ENCODE data around the gene KRCC1. TPM values are rescaled to one million over a fixed set of nuclear protein-coding genes. Genes with fewer than 3 reads are reported as not detected.
A peak's percentile ranks its signal among the peaks of the same experiment; 100 is the strongest.

The KRCC1 gene
- total RNA-seq, 2 donors from 2014 or later: 20.5 to 21.5 TPM

DNA sequence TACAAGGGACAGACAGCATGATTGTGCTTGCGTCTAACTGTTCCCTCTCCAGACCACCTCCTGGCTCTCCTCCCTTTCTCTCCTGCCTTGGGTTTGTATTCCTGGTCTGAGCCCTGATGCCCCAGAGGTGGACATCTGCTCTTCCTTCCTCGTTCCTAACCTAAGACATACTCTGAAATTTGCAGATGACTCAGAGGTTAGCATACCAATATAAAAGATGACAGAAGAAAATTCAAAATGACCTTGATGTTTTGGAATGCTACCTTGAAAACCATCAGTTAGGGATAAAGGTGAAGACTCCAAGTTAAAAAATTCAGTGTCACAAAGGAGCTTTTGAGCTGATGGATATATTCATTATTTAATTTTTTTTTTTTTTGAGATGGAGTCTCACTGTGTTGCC, 25.0 kb upstream of the KRCC1 start:
- DNase-seq: no peak
- no peak for ATAC-seq
- intact Hi-C loops (cut with DNase I): no loop called here

DNA sequence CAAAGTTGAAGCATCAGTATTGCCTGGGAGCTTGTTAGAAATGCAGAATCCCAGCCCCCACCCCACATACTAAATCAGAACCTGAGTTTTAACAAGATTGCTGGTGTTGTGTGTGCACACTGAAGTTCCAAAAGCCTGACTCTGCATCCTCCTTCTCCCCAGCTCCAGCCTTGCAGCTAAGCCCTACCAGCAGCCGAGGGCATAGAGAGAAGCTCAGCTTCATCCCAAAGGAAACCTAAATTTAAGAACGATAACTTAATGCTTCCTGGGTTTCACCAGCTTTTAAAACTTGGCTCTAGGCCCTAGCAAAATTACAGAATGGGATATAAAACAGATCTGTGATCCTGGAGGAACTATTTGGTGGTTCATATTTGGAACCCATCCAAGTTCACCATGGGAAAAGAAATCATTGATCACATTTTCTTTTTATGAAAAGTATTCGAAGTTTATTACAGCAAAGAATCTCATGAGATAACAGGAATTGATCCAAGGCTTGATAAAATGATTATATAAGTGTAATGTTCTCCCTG, 23.1 kb upstream of the KRCC1 start:
- ATAC-seq: no peak
- DNase-seq: no peak
- intact Hi-C loops (cut with DNase I): no loop called here

- peak; percentile 81 to 85 for ATAC-seq
- DNase-seq: no peak
- intact Hi-C loops (cut with DNase I): no loop called here
These were observed 21.5 kb upstream of the KRCC1 start for GRCh38 chr2:88077080-88077479.

GRCh38 chr2:88074854-88075292, 19.3 kb upstream of the KRCC1 start:
- intact Hi-C loops (cut with DNase I): no loop called here
- DNase-seq (no peak), ATAC-seq (no peak)

- DNase-seq (no peak), ATAC-seq (peak in 1 of 2 donors; percentile 34)
- intact Hi-C loops (cut with DNase I): no loop called here
These were observed 18.6 kb upstream of the KRCC1 start for GRCh38 chr2:88074150-88074549.

GRCh38 chr2:88071365-88071764, 15.8 kb upstream of the KRCC1 start:
- intact Hi-C loops (cut with DNase I): no loop called here
- ATAC-seq: no peak
- no peak for DNase-seq

- intact Hi-C loops (cut with DNase I): no loop called here
- no peak for ATAC-seq
- DNase-seq: no peak
These were observed 14.5 kb upstream of the KRCC1 start for GRCh38 chr2:88070055-88070454.

- ATAC-seq (no peak), DNase-seq (no peak)
- intact Hi-C loops (cut with DNase I): no loop called here
These were observed 13.5 kb upstream of the KRCC1 start for GRCh38 chr2:88069117-88069516.

- peak in 1 of 2 donors; percentile 35 for ATAC-seq
- no peak for DNase-seq
- intact Hi-C loops (cut with DNase I): no loop called here
These were observed 12.5 kb upstream of the KRCC1 start for GRCh38 chr2:88068044-88068443.

DNA sequence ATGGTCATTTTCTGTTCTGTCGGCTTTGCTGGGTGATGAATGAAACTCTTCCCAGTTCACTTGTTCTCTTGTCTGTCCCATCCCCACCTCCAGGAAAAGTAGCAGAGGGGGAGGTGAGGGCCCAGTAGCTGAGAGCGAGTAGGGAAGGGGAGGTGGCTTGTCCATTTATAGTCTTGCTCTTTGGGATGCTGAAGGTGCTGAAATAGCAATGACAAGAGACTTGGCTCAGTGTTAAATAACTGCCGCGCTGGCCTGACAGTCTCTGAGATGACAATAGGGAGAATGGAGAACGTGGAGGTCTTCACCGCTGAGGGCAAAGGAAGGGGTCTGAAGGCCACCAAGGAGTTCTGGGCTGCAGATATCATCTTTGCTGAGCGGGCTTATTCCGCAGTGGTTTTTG, 12.0 kb upstream of the KRCC1 start, which contains the start of gene SMYD1:
Gene SMYD1 (plus strand): TSS at position 228 of the 400 bp plus-strand sequence. CDS start 40 bp downstream, at position 268.
- intact Hi-C loops (cut with DNase I): no loop called here
- peak; percentile 87 to 91 for ATAC-seq
- DNase-seq: no peak

DNA sequence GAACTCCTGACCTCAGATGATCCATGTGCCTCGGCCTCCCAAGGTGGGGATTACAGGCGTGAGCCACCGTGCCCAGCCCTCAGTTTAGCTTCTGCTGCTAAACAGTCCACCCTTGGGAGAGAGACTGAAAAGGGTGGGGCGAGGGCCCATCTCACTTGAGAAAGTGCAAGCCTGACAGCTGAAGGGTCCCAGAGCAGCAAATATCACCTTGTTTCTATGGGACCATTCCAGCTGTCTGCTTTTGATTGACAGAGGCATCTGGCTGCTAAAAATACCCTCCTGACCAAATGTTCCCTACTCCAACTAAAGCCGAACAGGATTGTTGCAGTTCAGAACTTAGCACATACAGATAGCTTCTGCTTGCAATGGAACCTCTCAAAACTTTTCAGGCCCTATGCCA, 11.6 kb upstream of the KRCC1 start:
- intact Hi-C loops (cut with DNase I): no loop called here
- ATAC-seq: peak; percentile 75
- no peak for DNase-seq

GRCh38 chr2:88066543-88066942, 11.0 kb upstream of the KRCC1 start:
- intact Hi-C loops (cut with DNase I): no loop called here
- ATAC-seq (peak; percentile 13 to 71), DNase-seq (no peak)

- intact Hi-C loops (cut with DNase I): loop anchor here in 1 of 2 donors (2.0 kb wide), 1 partner anchor 98 kb away; no protein-coding TSS in a partner anchor
- no peak for ATAC-seq
- DNase-seq: no peak
These were observed 5.7 kb upstream of the KRCC1 start for GRCh38 chr2:88061295-88061694.

DNA sequence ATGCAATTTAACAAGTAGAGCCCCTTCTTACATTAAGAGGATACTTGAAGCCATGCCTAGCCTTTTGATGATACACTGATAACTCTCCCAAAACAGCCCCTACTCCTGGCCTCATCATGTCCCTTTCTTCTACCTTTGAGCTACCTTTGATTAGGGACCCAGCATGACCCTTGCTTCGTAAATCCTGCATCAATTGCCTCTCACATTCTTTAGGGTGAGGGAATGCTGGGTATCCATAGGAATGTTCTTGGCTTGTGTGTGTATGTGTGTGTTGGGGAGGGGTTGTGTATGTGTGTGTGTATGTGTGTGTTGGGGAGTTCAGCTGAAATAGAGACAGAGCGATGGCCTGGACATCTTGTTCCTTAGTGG, 5.3 kb upstream of the KRCC1 start:
- DNase-seq (no peak), ATAC-seq (no peak)
- intact Hi-C loops (cut with DNase I): loop anchor here in 1 of 2 donors (2.0 kb wide), 1 partner anchor 98 kb away; no protein-coding TSS in a partner anchor

DNA sequence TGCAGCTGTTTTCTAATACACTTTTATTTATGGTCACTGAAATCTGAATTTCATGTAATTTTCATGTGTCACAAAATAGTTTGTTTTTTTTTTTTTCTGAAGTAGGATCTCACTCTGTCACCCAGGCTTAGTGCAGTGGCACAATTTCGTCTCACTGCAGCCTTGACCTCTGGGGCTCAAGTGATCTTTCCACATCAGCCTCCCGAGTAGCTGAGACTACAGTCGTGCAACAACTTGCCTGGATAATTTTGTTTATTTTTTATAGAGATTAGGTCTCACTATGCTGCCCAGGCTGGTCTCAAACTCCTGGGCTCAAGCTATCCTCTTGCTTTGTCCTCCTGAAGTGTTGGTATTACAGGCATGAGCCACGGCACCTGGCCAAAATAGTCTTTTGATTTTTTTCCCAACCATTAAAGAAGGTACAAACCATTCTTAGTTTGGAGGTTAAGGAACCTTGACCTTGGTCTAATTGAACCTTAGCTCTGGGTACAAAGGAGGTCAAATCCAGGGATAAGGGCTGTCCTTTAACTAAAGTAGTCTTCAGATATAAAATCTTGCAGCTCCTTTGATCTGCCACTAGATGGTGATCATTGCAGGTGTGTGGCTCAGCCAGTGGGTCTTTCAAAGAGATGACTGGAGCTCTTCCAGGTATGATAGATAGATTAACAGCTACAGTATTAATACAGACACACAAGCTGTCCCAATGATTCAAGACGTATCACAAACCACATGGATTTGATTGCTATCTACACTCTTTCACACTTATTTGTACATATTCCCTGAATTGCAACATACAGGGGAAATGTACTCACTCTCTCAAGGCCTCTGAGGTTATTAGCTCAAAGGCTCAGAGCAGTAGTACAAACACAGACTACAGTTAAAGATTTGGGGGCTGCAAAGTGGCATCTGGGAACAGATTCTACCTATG, 4.7 kb upstream of the KRCC1 start:
- ATAC-seq: peak in 1 of 2 donors; percentile 12
- intact Hi-C loops (cut with DNase I): loop anchor here (2.0 to 5.0 kb wide), 2 partner anchors 99 to 102 kb away; no protein-coding TSS in a partner anchor
- no peak for DNase-seq

GRCh38 chr2:88058191-88058590, 2.6 kb upstream of the KRCC1 start:
- DNase-seq (no peak), ATAC-seq (no peak)
- intact Hi-C loops (cut with DNase I): loop anchor here in 1 of 2 donors (5.0 kb wide), 1 partner anchor 104 kb away; no protein-coding TSS in a partner anchor

DNA sequence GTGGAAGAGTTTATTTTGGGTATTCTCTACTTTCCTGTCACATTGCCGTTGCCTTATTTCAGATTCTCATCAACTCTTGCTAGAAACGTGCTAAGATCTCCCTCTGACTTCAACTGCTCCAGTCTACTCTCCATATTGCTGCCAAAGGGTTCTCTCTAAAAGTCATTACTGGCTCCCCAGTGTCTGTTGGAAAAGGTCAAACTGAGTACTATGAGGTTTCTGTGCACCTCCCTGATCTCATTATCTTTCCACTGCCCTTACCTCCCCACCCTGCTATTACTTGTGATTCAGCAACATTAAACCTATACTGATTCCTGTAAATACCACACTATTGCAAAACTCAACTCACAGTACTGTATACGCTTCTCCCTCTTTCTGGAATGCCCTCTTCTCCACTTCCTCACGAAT, 1.9 kb upstream of the KRCC1 start:
- DNase-seq (no peak), ATAC-seq (no peak)
- intact Hi-C loops (cut with DNase I): loop anchor here in 1 of 2 donors (5.0 kb wide), 1 partner anchor 105 kb away; no protein-coding TSS in a partner anchor

DNA sequence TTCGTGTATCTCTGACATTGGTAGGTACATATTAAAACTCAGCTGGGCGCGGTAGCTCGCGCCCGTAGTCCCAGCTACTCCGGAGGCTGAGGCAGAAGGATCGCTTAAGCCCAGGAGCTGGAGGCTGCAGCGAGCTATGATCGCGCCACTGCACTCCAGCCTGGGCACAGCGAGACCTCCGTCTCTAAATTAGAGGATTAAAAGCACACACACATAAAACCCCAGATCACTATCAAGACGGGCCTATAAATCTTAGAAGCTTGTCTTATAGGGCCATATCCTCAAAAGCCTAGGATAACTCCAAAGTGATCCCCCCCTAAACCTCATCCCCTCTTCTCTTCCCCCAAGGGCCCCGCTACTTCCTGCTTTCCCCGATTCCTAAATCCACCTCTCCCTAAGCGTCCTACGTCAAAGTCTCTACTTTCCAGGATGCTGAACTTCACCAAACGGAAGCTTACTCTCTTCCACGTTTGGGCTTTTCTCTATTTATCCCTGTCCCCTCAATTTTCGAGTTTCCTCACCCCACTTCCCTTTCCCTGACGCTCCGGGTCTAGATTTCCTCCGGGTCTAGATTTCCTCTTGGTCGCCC, 707 bp downstream of the KRCC1 start:
- no peak for DNase-seq
- peak; percentile 21 to 38 for ATAC-seq
- intact Hi-C loops (cut with DNase I): loop anchor here in 1 of 2 donors (5.0 kb wide), 1 partner anchor 107 kb away; no protein-coding TSS in a partner anchor

DNA sequence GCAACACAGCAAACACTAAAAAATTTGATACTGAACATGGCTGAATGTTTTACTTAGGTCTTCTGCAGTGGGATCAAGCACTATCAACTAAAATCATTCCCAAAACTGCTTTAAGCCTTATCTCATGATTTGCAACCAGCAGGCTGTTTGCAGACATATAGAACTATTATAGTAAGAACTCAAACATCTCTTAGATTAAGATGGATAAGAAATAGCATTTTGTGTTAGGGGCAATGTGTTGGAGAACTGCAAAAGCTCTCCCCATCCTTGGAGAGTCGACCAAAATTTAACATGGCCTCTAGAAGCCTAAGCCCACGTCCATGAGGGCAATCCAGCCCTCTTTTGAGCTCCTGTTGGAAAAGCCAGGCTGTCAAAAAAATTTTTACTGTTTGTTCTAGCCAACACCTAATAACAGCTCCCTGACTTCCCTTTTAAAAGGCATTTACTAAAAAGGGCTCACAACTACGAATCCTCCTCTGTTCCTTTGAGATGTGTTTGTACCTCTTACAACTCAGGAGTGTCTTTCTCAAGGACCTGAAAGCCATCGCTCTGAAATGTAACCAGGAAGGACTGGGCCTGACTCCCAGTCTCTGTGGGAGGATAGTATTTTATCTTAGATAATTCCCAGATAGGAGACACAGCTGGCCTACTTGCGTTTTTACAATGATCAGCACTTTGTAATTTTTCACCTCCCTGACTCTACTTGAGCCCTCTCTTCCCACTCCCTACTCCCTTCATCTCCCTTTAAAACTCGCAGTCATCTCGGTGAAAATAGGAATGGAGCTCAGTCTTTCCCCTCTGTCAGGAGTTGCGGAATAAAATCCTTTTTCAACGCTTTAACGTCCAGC, 1.4 kb downstream of the KRCC1 start:
- no peak for ATAC-seq
- DNase-seq: no peak
- intact Hi-C loops (cut with DNase I): no loop called here

Data from left cardiac atrium (tissue), 4 donors.